ENCODE data around the gene APBA1. TPM values are rescaled to one million over a fixed set of nuclear protein-coding genes. Genes with fewer than 3 reads are reported as not detected.

APBA1 gene
- total RNA-seq, 6 experiments from 2014 or later, result 17.6 to 25.6 (median 20.7) TPM

DNA sequence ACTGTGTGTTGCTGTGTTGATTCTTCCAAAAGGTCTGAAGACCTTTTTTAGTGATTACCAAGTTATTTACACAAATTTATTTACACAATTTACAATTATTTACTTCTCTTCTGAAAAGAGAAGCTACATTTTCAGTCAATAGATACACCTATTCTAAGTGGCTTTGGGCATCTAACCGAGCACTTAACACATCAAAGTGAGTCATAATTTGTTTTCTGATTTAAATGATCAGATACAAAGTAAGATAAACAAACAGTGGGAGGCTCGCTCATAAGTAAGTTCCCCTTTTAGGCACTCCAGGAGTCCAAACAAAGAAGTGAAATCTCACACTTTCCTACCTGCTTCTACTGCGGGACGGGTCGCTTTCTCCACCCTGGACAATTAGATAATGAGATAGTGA is 90.2 kb downstream of the APBA1 start:
- DNase-seq, result no peak
- no peaks in the 10 kb centered on the region for H3K9me3 Mint-ChIP-seq
- no peaks in the 10 kb centered on the region for H3K27me3 Mint-ChIP-seq (ENCODE audit: insufficient read depth)
- TF ChIP-seq, protein P1, sequence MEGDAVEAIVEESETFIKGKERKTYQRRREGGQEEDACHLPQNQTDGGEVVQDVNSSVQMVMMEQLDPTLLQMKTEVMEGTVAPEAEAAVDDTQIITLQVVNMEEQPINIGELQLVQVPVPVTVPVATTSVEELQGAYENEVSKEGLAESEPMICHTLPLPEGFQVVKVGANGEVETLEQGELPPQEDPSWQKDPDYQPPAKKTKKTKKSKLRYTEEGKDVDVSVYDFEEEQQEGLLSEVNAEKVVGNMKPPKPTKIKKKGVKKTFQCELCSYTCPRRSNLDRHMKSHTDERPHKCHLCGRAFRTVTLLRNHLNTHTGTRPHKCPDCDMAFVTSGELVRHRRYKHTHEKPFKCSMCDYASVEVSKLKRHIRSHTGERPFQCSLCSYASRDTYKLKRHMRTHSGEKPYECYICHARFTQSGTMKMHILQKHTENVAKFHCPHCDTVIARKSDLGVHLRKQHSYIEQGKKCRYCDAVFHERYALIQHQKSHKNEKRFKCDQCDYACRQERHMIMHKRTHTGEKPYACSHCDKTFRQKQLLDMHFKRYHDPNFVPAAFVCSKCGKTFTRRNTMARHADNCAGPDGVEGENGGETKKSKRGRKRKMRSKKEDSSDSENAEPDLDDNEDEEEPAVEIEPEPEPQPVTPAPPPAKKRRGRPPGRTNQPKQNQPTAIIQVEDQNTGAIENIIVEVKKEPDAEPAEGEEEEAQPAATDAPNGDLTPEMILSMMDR (IDR thresholded peaks at IDR 0.05), result no peak
- H3K4me3 Mint-ChIP-seq, result no peak overlapping the region
- H3K36me3 Mint-ChIP-seq (ENCODE audit: low read depth), result no peaks in the 10 kb centered on the region
- H3K27ac Mint-ChIP-seq, result no peak overlapping the region
- peaks cover 41% of the 10 kb centered on the region for H3K4me1 Mint-ChIP-seq (ENCODE audit: low read depth)

DNA sequence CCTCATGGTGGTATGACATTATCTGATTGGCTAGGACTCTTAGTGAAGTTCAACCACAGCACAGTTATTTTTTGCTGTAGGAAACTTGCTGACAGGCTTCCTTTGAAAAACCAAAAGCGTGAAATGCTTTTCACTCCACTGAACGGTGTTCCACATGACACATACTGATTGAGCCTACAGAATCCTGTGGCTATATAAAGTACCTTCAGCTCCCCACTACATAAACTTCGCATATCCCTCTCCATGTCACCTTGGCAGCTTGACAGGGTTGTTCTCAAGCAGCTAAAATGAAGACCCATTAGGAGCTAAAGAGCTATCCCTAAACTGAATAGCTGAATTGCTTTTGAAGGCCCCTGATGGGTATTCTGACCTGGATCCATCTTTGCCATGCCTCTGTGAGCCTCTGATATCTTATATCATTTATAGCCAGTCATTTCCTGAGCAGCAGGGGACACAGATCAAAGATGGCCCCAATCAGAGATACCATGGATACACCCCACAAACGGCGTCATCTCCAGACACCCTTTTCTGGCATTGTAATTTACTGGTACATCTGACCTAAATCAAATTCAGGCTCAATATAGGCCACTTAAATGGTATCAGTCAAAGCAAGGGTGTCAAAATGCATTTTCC is 91.5 kb downstream of the APBA1 start:
- no peaks in the 10 kb centered on the region for H3K36me3 Mint-ChIP-seq (ENCODE audit: low read depth)
- no peak for DNase-seq
- no peaks in the 10 kb centered on the region for H3K27me3 Mint-ChIP-seq (ENCODE audit: insufficient read depth)
- peaks cover 37% of the 10 kb centered on the region for H3K4me1 Mint-ChIP-seq (ENCODE audit: low read depth)
- H3K9me3 Mint-ChIP-seq, result no peaks in the 10 kb centered on the region
- no peak overlapping the region for H3K27ac Mint-ChIP-seq
- no peak overlapping the region for H3K4me3 Mint-ChIP-seq
- TF ChIP-seq, protein P1 (IDR thresholded peaks at IDR 0.05), result no peak

DNA sequence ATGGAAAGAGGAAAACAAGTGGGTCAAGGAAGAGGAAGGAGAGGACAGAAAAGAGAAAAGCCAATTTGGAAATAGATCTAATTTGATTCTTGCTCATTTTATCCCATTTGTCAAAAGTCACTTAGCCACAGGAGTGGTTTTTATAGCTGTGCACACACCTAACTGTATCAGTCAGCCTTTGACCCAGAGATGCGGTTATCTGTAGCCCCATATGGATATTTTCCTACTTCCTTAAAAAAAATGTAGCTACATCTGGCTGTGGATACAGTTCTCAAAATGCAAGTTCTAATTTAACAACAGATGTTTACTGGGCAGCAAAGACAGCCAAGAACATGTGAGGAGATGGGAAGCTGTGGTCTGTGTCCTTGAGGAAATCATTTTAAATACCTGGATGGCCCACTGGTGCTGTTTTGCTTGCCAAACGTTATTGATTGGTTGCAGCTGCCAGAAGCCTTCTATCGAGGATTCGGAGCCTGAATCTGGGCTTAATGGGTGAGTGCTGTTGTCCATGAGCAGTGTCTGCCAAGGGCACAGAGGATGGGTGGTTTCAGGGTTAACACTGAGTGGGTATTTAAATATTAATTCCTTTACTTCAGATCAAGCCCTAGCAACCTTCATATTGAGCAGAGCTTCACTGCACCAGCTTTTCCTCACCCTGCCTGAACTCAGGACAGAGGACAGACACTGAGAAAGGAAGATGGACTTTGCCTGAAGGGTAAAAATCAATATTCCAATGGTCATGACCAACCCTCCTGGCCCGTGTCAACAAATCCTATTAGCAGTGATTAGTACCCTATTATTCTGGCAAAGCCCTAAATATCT is 92.2 kb downstream of the APBA1 start:
- DNase-seq, result no peak
- H3K4me1 Mint-ChIP-seq (ENCODE audit: low read depth), result peaks cover 30% of the 10 kb centered on the region
- H3K27ac Mint-ChIP-seq, result no peak overlapping the region
- no peaks in the 10 kb centered on the region for H3K9me3 Mint-ChIP-seq
- no peaks in the 10 kb centered on the region for H3K36me3 Mint-ChIP-seq (ENCODE audit: low read depth)
- H3K4me3 Mint-ChIP-seq, result no peak overlapping the region
- H3K27me3 Mint-ChIP-seq (ENCODE audit: insufficient read depth), result no peaks in the 10 kb centered on the region
- TF ChIP-seq, protein P1 (IDR thresholded peaks at IDR 0.05), result no peak

DNA sequence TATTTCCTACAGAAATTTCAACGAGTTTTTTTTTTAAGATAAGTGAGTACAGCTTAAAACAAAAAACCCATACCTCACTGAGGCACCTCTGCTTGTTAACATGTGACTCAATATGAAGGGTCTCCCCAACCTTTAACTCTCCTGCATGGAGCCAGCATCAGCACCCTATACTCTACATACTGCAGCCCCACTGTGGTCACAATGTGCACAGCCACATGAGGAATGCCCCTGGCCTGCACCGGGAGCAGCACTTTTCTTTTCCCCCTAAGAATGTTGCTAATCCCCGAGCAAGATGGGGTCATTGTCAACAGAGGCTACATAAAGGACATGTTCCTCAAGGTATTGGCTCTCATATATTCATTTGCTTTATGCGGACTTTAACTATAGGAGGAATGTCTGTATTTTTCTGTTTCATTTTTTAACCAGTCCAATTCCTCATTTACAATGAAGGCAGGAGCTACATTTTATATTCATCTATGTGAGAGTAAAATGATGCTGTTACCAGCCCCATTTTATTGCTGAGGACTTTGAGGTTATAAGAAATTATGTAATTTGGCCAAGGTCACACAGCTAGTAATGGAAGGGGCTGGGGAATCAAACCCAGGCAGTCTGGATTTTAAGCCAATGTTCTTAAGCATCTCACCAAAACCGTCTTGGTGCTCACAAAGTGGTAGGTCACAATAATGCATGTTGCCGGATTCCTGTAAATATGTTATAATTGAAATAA is 93.0 kb downstream of the APBA1 start:
- TF ChIP-seq, protein P1 (IDR thresholded peaks at IDR 0.05), result no peak
- no peak for DNase-seq
- Mint-ChIP-seq H3K27me3 (ENCODE audit: insufficient read depth) (no peaks in the 10 kb centered on the region), H3K36me3 (ENCODE audit: low read depth) (no peaks in the 10 kb centered on the region), H3K4me1 (ENCODE audit: low read depth) (peaks cover 25% of the 10 kb centered on the region), H3K4me3 (no peak overlapping the region), H3K27ac (no peak overlapping the region), H3K9me3 (no peaks in the 10 kb centered on the region)

DNA sequence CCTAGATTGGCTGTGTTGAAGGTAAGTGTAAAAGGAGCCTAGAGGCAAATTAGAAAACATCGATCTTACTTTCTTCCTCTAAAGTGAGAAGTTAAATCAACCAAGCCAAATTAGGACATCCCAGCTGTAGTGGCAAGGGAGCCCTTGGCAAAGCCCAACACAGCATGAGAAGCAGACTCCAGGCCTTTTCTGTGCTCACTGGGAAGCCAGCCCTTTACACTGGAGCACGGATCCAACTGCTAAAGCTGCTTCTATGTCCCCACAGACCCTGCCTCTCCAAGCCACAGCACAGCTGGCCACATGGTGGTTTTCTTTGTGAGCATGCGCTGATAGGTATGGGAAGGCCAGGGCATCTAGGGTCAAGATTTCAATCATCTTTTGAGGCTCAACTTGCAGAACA is 94.1 kb downstream of the APBA1 start:
- TF ChIP-seq, protein P1 (IDR thresholded peaks at IDR 0.05), result no peak
- DNase-seq, result no peak
- Mint-ChIP-seq H3K9me3 (no peaks in the 10 kb centered on the region), H3K27ac (no peak overlapping the region), H3K4me1 (ENCODE audit: low read depth) (peaks cover 28% of the 10 kb centered on the region), H3K36me3 (ENCODE audit: low read depth) (no peaks in the 10 kb centered on the region), H3K27me3 (ENCODE audit: insufficient read depth) (no peaks in the 10 kb centered on the region), H3K4me3 (no peak overlapping the region)

Measured in HFFc6 (cell line).